Activated naive CD4-positive, alpha-beta T cell treated with anti-CD3 and anti-CD28 coated beads for 36 hours (primary cell): Measurements from ENCODE around the gene GDI1. TPM values are rescaled to one million over a fixed set of nuclear protein-coding genes. Genes with fewer than 3 reads are reported as not detected.
"Not testable (repeated sequence)": the region's sequence is repeated elsewhere in the genome, so short reads cannot be mapped to it uniquely, and the experiment has no call there.

ENCODE experiments used
- CTCF ChIA-PET: fragments of 350-600 bp; sonication (Branson Sonifier 250); formaldehyde crosslinking; loops from one replicate; lab custom pipeline; 2021; ENCODE audit warnings: antibody characterized with exemption; lab: Charles Lee
- DNase-seq: peaks from one replicate; pipeline ENCODE4 v3.0.0-alpha.2; 2020
- H3K27ac Mint-ChIP-seq: one replicate; pipeline ENCODE4 v1.8.0; 2021; ENCODE audit warnings: mild to moderate bottlenecking, mixed read lengths
- H3K27me3 Mint-ChIP-seq: one replicate; pipeline ENCODE4 v1.8.0; 2021; ENCODE audit warnings: low read depth, mixed read lengths
- H3K36me3 Mint-ChIP-seq: one replicate; pipeline ENCODE4 v1.8.0; 2021; ENCODE audit warnings: low read depth, mixed read lengths
- H3K4me1 Mint-ChIP-seq: one replicate; pipeline ENCODE4 v1.8.0; 2021; ENCODE audit warnings: low read depth, mixed read lengths
- H3K4me3 Mint-ChIP-seq: one replicate; pipeline ENCODE4 v1.8.0; 2021; ENCODE audit warnings: mild to moderate bottlenecking, moderate library complexity, mixed read lengths
- H3K9me3 Mint-ChIP-seq: one replicate; pipeline ENCODE4 v1.8.0; 2021; ENCODE audit warnings: mixed read lengths
- intact Hi-C: fragments of 100-400 bp; cut with micrococcal nuclease; formaldehyde crosslinking; loops from one replicate; pipeline ENCODE4 v1.15.1; 2023
- total RNA-seq, 2 experiments: library from RNA; stranded (reverse); gene quantifications; one replicate each; pipeline ENCODE4 v1.2.3, GENCODE V29; 2021

Gene GDI1
- 10 to 100 TPM; 93.6 to 96.9 TPM for total RNA-seq

GRCh38 chrX:154436983-154437752 lies at the start of gene GDI1:
Gene GDI1 (plus strand): TSS chrX:154437154. CDS start chrX:154437255, 101 bp downstream.
- intact Hi-C loops = loop anchor here (2.0 kb wide), 2 partner anchors 54 to 66 kb away; partner anchors contain the start of gene SLC10A3
- CTCF ChIA-PET = no interaction called here
- Mint-ChIP-seq H3K4me3 (peak within 1 kb of the TSS; percentile 84), H3K27me3 (no peaks in the 10 kb centered on the region), H3K4me1 (peaks cover 22% of the 10 kb centered on the region), H3K27ac (peak within 1 kb of the TSS; percentile 82), H3K36me3 (peaks cover 4% of the 10 kb centered on the region), H3K9me3 (no peaks in the 10 kb centered on the region)
- peak; percentile 45 for DNase-seq

GRCh38 chrX:154388094-154388493 lies 48.9 kb upstream of the GDI1 start:
- H3K27me3 Mint-ChIP-seq, H3K4me3 Mint-ChIP-seq, H3K36me3 Mint-ChIP-seq, CTCF ChIA-PET, H3K4me1 Mint-ChIP-seq, H3K27ac Mint-ChIP-seq, DNase-seq, H3K9me3 Mint-ChIP-seq, intact Hi-C loops: not testable (repeated sequence)

DNA sequence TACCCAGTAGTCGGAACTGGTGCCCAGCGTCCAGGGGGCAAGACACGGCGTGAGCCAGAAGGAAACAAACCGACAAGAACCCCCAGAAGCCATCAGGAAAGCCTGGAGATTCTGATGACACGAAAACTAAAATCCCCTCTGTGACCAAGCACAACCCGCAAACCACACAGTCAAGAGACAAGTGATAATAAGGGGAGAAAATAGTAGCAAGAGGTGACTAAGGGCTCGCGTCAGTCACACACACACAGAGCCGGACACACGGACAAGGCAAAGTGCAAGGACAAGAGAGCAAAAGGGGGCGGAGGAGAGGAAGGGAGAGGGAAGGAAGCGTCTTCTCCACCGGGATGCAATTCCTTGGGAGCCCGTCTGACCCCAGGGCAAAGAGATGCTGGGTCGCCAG lies 48.3 kb upstream of the GDI1 start:
- H3K9me3 Mint-ChIP-seq, H3K4me1 Mint-ChIP-seq, intact Hi-C loops, H3K27ac Mint-ChIP-seq, DNase-seq, H3K27me3 Mint-ChIP-seq, CTCF ChIA-PET, H3K36me3 Mint-ChIP-seq, H3K4me3 Mint-ChIP-seq: not testable (repeated sequence)

DNA sequence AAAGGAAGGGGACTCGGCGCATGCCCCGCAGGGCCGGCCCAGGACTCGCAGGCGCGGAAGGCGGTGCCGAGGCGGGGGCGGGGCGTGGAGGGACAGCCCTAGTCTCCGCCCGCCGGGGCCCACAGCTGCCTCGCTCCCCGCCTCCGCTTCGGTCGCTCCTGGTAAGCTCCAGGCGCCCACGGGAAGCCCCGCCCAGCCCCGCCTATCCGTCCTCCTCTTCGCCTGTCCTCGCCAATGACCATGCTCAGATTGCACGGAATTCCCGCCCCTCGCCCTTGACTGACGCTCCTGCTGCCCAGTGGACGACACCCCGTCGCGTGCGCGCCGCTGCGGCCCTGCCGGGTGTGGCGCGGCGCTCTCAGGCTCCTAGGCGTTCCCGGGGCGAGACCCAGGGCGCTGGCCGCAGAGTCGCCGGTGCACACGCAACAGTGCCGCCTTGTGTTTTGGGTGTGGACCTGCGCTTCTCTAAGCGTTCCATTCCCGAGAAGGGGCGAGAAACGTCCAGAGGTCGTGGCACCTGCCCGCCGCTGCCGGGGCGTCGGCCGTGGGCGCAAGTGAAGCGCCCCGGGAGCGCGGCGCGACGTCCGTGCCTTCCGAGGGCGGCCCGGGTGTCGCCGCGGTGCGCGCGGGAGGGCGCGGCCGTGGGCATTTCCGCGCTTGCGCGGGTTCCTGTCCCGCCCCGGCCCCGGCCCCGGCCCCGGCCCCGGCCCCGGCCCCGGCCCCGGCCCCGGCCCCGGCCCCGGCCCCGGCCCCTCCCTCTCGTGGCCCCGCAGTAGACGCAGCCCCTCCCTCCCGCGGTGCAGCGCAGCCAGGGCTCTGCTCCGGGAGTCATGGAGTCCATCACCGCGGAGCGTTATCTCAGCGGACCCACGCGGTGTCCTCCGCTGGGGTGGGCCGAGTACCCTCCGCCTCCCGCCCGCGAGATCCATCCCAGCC lies 46.9 kb upstream of the GDI1 start:
- H3K27me3 Mint-ChIP-seq, H3K9me3 Mint-ChIP-seq, H3K4me3 Mint-ChIP-seq, CTCF ChIA-PET, H3K36me3 Mint-ChIP-seq, DNase-seq, intact Hi-C loops, H3K4me1 Mint-ChIP-seq, H3K27ac Mint-ChIP-seq: not testable (repeated sequence)

GRCh38 chrX:154396363-154396762 lies 40.6 kb upstream of the GDI1 start:
- Mint-ChIP-seq H3K27ac (peak overlapping the region; percentile 100), H3K36me3 (peaks cover 26% of the 10 kb centered on the region), H3K4me1 (peaks cover 11% of the 10 kb centered on the region)
- H3K9me3 Mint-ChIP-seq, H3K27me3 Mint-ChIP-seq, CTCF ChIA-PET, DNase-seq, H3K4me3 Mint-ChIP-seq: not testable (repeated sequence)
- intact Hi-C loops = loop anchor here (5.0 kb wide), 5 partner anchors 46 to 469 kb away; partner anchors contain the start of genes ARHGAP4, FAM50A, LAGE3 and MECP2

DNA sequence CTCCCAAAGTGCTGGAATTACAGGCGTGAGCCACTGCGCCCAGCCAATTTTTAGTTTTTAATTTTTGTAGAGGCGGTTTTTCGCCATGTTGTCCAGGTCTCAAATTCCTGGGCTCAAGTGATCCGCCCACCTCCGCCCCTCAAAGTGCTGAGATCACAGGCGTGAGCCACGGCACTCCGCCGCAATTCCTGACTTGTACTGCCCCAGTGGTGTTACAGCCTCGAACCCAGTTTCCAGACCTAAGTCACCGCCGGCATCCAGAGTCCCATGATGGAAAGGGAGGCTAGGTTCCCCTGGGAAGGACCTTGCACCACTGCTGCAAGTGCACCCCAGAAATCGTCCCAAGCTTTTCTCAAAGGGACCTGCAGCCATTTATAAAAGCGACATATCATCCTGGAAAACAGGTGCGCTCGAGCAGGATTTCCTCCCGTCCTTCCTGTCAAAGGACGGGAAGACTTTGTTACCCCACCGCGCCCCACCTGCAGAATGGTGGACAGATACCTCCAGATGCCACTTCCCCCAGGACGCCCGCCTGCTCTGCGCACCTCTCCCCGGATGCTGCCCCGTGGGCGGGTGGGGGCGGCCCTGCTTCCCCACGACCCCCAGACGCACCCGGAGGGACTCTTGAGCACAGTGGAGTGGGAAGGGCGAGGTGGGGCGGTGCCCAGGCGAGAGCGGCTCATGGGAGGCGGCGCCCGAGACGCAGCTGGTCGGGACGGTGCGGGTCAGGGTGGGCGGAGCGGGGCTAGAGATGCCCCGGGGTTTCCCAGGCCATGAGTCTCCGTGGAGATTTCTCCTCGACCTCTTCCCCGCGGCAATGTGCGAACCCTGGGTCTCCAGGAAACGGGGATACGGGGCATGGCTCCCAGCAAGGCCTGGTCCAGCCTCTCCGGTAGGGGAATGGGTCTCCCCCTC lies 39.7 kb upstream of the GDI1 start:
- H3K9me3 Mint-ChIP-seq = no peaks in the 10 kb centered on the region
- CTCF ChIA-PET = interaction anchor here (1.8 to 2.8 kb wide), 2 partner anchors 13 to 137 kb away, joined by 5 to 17 read pairs; partner anchors contain the start of gene DNASE1L1
- peak; percentile 57 for DNase-seq
- H3K27me3 Mint-ChIP-seq = no peaks in the 10 kb centered on the region
- peak overlapping the region; percentile 94 for H3K4me3 Mint-ChIP-seq
- intact Hi-C loops = loop anchor here (5.0 kb wide), 5 partner anchors 45 to 470 kb away; partner anchors contain the start of genes ARHGAP4, FAM50A, LAGE3 and MECP2
- peaks cover 11% of the 10 kb centered on the region for H3K4me1 Mint-ChIP-seq
- peak overlapping the region; percentile 100 for H3K27ac Mint-ChIP-seq
- peaks cover 26% of the 10 kb centered on the region for H3K36me3 Mint-ChIP-seq

GRCh38 chrX:154397888-154398667 lies 38.9 kb upstream of the GDI1 start, which contains the start of gene RPL10:
Gene RPL10 (plus strand): TSS chrX:154398377. CDS start chrX:154398520, 143 bp downstream.
- Mint-ChIP-seq H3K4me1 (peaks cover 11% of the 10 kb centered on the region), H3K9me3 (no peaks in the 10 kb centered on the region), H3K36me3 (peaks cover 26% of the 10 kb centered on the region), H3K4me3 (peak within 1 kb of the TSS; percentile 94), H3K27me3 (no peaks in the 10 kb centered on the region), H3K27ac (peak within 1 kb of the TSS; percentile 100)
- CTCF ChIA-PET = interaction anchor here (1.8 to 2.8 kb wide), 3 partner anchors 12 to 136 kb away, joined by 5 to 17 read pairs (median 8); partner anchors contain the start of genes DNASE1L1 and SLC10A3
- DNase-seq = peak; percentile 91
- intact Hi-C loops = loop anchor here (1.0 to 5.0 kb wide), 9 partner anchors 13 to 471 kb away; partner anchors contain the start of genes ARHGAP4, ATP6AP1, FAM50A and LAGE3

GRCh38 chrX:154398668-154399526 lies 38.1 kb upstream of the GDI1 start:
- intact Hi-C loops = loop anchor here (1.0 to 5.0 kb wide), 9 partner anchors 12 to 472 kb away; partner anchors contain the start of genes ARHGAP4, ATP6AP1, FAM50A and LAGE3
- Mint-ChIP-seq H3K9me3 (no peaks in the 10 kb centered on the region), H3K27me3 (no peaks in the 10 kb centered on the region), H3K4me3 (peak overlapping the region; percentile 94), H3K4me1 (peaks cover 11% of the 10 kb centered on the region), H3K27ac (peak overlapping the region; percentile 100), H3K36me3 (peaks cover 26% of the 10 kb centered on the region)
- peak; percentile 90 for DNase-seq
- CTCF ChIA-PET = interaction anchor here (0.6 to 2.8 kb wide), 5 partner anchors 11 to 135 kb away, joined by 4 to 17 read pairs (median 7); partner anchors contain the start of genes ATP6AP1, DNASE1L1 and SLC10A3

- peak; percentile 38 for DNase-seq
- intact Hi-C loops = loop anchor here (5.0 kb wide), 5 partner anchors 43 to 472 kb away; partner anchors contain the start of genes ARHGAP4, FAM50A, LAGE3 and MECP2
- Mint-ChIP-seq H3K9me3 (no peaks in the 10 kb centered on the region), H3K27me3 (no peaks in the 10 kb centered on the region), H3K4me3 (peak overlapping the region; percentile 94), H3K27ac (peak overlapping the region; percentile 100), H3K4me1 (peaks cover 11% of the 10 kb centered on the region), H3K36me3 (peaks cover 26% of the 10 kb centered on the region)
- CTCF ChIA-PET = interaction anchor here (1.1 to 2.8 kb wide), 4 partner anchors 10 to 143 kb away, joined by 3 to 17 read pairs (median 8); partner anchors contain the start of genes DNASE1L1 and SLC10A3
Observed at GRCh38 chrX:154399527-154400368, 37.2 kb upstream of the GDI1 start.
